Astrocyte of the cerebellum (primary cell): ENCODE data around the gene SGPP2.
A peak's percentile ranks its signal among the peaks of the same experiment; 100 is the strongest.

Source experiments
- DNase-seq: peaks from one replicate; pipeline ENCODE4 v3.0.0-alpha.2; 2011; ENCODE audit warnings: low read depth
- H3K4me3 ChIP-seq: 2 replicates; pipeline ENCODE4 v1.5.1; 2011; ENCODE audit warnings: mild to moderate bottlenecking, low read depth, low read length, moderate library complexity
- CTCF ChIP-seq: IDR thresholded peaks from 2 replicates; pipeline ENCODE4 v1.5.1; 2012; ENCODE audit warnings: low read length, low read depth, moderate library complexity, mild to moderate bottlenecking; ENCODE audit errors: missing control alignments
- in situ Hi-C: cut with HindIII; loops from 2 replicates; pipeline ENCODE4 v1.10.0; 2017; ENCODE audit warnings: low sequenced_read_pairs

SGPP2 gene

GRCh38 chr2:222514901-222515300, 90.6 kb downstream of the SGPP2 start:
- TF ChIP-seq CTCF: no peak
- DNase-seq: no peak
- H3K4me3 ChIP-seq: no peak overlapping the region
- in situ Hi-C loops: no loop called here

GRCh38 chr2:222518570-222519381, 94.4 kb downstream of the SGPP2 start:
- TF ChIP-seq CTCF: no peak
- peak; percentile 97 for DNase-seq
- no peak overlapping the region for H3K4me3 ChIP-seq
- in situ Hi-C loops: no loop called here

GRCh38 chr2:222521099-222521498, 96.8 kb downstream of the SGPP2 start:
- H3K4me3 ChIP-seq: no peak overlapping the region
- no peak for TF ChIP-seq CTCF
- no peak for DNase-seq
- in situ Hi-C loops: no loop called here

GRCh38 chr2:222522082-222522481, 97.7 kb downstream of the SGPP2 start:
- TF ChIP-seq CTCF: no peak
- H3K4me3 ChIP-seq: no peak overlapping the region
- in situ Hi-C loops: no loop called here

GRCh38 chr2:222523783-222524544, 99.6 kb downstream of the SGPP2 start:
- DNase-seq: no peak
- in situ Hi-C loops: no loop called here
- TF ChIP-seq CTCF: no peak
- H3K4me3 ChIP-seq: no peak overlapping the region

More at GRCh38 chr2:222522082-222522481, 97.7 kb downstream of the SGPP2 start:
- DNase-seq: no peak

GRCh38 chr2:222525811-222526210, 101.5 kb downstream of the SGPP2 start:
- in situ Hi-C loops: no loop called here
- DNase-seq: no peak
- TF ChIP-seq CTCF: no peak
- no peak overlapping the region for H3K4me3 ChIP-seq
